Measurements from ENCODE around the gene P2RY8.
"Not testable (repeated sequence)": the region's sequence is repeated elsewhere in the genome, so short reads cannot be mapped to it uniquely, and the experiment has no call there.

The P2RY8 gene

DNA sequence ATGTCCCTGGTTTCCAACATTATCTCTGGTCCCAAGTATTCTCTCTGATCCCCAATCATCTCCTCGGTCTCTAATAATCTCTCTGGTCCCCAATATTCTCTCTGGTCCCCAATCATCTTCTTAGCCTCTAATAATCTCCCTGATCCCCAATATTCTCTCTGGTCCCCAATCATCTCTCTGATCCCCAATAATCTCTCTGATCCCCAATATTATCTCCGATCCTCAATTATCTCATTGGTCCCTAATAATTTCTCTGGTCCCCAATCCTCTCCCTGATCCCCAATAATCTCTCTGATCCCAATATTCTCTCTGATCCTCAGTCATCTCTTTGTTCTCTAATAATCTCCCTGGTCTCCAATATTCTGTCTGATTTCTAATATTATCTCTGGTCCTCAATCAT is 16.6 kb downstream of the P2RY8 start:
- DNase-seq (ENCODE audit: low read depth): no peak

DNA sequence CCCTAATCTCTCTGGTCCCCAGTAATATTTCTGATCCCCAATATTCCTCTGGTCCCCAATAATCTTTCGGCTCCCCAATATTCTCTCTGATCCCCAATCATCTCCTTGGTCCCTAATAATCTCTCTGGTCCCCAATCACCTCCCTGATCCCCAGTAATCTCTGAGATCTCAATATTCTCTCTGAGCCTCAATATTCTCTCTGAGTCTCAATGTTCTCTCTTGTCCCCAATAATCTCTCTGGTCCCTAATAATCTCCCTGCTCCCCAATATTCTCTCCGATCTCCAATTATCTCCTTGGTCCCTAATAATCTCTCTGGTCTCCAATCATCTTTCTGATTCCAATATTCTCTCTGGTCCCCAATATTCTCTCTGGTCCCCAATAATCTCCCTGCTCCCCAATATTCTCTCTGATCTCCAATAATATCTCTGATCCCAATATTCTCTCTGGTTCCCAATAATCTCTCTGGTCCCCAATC is 17.9 kb downstream of the P2RY8 start:
- no peak for DNase-seq (ENCODE audit: low read depth)

DNA sequence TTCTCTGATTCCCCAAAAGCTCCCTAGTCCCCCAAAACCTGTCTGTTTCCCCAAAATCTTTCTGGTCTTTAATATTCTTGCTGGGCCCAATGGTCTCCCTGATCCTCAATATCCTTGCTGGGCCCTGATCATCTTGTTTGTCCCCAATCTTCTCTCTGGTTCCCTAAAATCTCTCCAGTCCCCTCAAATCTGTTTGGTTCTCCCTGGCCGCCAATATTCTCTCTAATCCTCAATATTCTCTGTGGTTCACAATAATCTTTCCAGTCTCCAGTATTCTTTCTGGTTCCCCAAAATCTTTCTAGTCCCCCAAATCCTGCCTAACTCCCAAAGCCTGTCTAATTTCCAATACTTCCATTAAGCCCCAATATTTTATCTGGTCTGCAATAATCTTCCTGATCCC is 18.5 kb downstream of the P2RY8 start:
- DNase-seq (ENCODE audit: low read depth): no peak

DNA sequence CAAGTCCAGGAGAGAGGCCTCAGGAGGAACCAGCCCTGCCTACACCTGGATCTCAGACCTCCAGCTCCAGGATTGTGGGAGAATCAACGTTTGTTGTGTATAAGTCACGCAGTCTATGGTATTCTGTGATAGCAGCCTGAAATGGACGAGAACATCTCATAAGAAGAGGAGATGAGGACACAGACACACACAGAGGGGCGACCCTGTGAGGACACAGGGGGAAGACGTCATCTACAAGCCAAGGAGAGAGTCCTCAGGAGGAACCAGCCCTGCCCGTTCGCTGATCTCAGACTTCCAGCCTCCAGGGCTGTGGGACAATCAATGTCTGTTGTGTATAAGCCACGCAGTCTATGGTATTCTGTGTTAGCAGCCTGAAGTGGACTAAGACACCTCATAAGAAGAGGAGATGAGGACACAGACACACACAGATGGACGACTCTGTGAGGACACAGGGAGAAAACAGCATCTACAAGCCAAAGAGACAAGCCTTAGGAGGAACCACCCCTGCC is 20.3 kb downstream of the P2RY8 start:
- DNase-seq (ENCODE audit: low read depth): no peak

DNA sequence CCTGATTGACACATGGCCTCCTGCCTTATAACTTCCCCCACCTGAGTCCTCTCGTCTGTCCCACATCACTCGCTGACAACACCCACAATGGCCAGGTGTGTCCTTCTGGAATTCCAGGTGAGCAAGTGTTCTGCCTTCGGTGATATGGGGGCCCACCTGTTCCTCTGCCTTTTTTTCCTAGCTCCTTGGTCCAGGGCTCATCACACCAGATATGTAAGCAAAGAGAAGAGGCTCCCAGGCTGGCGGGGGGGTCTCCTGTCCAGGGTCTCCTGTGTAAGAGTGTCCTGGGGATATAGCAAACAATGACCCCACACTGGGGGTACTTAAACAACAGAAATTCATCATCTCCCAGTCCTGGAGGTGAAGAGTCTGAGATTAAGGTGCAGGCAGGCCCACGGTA is 25.2 kb downstream of the P2RY8 start:
- DNase-seq (ENCODE audit: low read depth): no peak

DNA sequence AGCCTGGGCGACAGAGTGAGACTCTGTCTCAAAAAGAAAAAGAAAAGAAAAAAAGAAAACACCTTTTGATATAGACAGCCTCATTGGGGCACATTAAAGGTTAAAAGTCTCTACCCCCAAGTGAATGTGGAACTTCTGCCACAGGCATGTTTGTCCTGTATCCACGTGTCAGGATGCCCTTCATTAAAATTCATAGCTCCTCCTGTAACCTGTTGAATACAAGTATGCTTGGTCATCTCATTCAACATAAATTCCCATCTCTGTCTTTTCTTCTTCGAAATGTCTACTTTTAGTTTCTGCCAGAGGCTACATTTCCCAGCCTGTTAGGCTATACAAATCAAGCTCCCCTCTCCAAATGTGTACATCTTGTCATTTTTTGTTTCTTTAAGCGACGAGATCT is 25.8 kb downstream of the P2RY8 start:
- DNase-seq (ENCODE audit: low read depth): no peak

DNA sequence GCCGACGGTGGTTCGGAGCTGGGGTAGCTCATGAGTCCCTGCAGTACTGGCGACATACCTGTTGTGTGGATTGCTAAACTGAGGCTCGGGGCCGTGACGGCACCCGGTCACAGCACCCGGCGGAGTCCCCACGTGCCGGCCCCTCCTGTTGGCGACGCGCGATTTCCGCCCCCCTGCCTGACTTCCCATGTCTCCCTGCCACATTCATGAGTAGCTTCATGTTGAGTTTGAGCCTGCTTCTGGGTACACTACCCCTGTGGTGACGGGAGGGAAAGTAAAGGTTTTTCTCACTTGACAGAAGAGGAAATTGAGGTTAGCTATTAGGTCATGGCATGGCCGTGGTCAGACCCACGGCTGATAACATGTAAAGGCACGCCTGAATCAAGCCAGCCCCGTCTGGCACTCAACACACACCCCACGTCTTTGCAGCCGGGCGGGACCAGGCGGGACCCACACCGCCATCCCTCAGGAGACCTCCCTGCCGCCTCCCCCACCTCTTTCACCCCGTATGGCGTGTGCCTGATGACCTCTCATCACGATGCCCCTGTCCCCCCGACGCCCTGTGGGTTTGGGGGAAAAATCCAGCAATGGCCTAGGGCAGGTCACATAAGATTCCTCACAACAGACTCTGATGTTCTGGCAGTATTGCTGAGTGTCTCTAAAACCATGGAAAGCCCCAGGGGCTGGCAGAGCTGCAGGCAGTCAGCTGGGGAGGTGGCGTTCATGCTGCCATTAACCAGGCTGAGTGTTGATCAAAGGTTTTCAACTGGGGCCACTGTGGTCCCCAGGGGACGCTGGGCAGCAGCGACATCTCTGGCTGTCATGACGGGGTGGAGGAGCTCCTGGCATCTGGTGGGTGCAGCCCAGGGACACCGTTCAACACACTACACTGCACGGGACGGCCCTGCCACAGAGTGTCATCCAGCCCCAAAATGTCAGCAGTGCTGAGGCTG is 29.2 kb downstream of the P2RY8 start:
- no peak for DNase-seq (ENCODE audit: low read depth)

DNA sequence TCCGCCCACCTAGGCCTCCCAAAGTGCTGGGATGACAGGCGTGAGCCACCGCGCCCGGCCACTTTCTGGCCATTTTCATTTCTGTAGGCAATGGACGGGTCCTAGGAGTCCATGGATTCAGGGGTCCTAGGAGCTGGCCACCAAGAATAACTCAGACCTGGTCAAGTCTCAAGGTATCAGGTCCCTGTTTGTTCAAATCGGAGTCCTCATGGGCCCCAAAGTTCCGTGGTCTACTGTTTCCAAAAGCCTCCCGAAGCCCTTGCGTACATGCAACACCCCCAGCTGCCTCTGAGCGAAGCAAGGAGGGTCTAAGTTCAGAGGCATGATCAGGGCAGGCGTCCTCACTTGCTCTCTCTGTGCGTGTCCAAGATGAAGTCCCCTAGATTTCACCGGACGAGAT is 30.1 kb downstream of the P2RY8 start:
- DNase-seq (ENCODE audit: low read depth): no peak

DNA sequence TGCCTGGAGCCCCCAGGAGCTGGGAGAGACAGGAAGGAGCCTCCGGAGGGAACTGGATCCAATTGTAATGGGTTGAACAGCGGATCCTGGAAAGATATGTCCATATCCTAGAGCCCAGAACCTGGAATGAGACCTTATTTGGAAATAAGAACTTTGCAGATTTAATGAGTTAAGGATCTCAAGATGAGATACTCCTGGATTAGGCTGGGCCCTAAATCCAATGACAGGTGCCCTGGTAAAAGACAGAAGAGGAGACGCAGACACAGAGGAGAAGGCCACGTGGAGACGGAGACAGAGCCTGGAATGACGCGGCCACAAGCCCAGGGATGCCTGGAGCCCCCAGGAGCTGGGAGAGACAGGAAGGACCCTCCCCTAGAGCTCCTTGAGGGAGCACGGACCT is 34.1 kb downstream of the P2RY8 start:
- DNase-seq (ENCODE audit: low read depth): no peak

DNA sequence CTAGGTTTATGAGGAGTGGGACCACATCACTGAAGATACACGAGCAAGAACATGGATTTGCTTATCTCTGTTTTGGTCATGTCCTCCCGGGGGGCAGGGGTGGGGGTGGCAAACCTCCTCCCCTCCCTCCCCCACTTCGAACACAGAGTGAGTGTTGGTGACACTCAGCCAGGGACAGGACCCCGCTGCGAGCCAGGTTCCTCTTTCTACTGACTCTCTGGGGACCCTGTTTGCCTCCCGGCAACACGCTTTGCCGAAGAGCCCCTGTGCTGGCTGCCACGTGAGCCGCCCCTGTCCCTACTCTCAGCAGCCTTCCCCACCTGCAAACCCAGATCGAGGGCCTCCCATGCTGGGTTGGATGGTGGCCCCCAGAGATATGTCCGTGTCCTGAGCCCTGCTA is 34.7 kb downstream of the P2RY8 start:
- no peak for DNase-seq (ENCODE audit: low read depth)

DNA sequence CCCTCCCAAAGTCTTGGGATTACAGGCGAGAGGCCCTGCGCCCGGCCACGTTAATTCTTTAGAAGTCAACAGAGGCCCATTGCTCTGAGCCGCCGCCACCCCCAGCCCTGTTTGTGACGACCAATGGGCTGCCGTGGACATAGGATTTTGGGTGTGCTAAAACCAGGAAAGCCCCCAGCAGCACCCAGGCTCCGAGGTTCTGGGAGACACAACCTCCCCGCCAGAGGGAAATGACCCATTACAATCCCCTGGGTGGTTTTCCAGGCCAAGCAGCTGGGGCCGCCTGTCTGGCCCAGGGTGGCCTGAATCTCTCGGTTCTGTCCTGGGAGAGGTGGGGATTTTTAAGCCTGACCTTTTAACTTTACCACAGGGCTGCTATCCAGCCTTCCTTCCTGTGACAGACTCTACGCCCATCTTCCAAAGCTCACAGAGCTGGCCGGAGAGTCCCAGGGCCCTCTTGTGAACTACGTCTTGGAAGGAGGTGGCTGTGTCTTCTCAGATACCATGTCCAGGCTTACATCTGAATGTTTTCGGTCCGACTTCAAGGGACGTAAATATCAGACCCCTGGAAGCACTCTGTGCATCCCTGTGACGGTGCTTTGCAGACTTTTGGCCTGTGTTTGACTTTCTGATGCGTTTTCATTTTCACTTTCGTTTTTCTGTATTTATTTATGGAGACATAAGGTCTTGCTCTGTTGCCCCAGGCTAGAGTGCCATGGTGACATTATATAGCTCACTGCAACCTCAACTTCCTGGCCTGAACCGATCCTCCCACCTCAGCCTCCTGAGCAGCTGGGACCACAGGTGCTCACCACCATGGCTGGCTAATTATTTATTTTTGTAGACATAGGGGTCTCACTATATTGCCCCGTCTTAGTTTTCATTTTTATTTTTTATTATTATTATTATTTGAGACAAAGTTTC is 36.0 kb downstream of the P2RY8 start:
- DNase-seq (ENCODE audit: low read depth): no peak

DNA sequence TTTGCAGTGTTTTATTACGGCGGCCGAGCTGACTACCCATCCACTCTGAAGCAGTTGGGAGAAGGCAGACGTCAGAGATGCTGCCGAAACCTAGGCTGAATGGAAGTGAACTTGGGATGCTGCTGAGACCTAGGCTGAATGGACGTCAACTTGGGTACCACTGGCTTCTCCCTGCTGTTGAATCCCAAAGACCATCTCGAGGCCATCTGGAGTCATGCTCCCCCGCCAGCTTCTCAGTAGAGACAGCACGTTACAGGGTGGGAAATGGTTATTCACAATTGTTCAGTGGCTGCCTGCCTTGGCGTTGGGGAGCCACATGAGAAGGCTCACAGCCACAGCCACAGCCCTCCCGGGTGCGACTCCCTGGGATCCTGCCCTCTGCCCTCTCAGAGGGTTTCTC is 40.9 kb downstream of the P2RY8 start:
- DNase-seq (ENCODE audit: low read depth): no peak

DNA sequence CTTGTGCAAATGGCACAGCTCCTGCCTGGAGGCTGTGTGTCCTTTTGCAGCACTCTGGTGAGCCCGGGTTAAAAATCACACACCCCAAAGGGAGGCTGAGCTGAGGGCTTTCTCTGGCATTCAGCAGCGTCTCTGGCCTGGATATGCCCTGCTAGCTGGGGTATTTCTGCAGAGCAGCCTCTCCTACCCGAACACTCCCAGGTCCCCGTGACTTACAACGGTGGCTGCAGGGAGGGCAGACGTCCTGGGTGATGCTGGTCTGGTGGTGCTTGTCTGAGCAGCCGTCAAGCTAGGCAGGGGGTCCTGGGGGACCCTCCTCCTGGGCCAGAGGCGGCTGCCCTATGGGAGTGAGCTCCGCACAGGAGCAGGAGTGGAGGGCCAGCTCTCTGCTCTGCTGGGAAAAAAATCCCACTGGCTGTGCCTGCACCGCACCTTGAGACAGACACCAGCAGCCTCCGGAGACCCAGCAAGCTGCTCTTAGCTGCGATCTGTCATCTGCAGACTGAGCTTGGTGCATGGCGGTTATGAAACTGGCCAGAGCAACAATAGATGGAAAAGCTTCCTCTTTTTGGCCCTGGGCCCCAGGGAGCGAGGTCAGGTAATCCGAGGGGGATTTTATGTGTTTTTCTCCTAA is 43.0 kb downstream of the P2RY8 start:
- no peak for DNase-seq (ENCODE audit: low read depth)

DNA sequence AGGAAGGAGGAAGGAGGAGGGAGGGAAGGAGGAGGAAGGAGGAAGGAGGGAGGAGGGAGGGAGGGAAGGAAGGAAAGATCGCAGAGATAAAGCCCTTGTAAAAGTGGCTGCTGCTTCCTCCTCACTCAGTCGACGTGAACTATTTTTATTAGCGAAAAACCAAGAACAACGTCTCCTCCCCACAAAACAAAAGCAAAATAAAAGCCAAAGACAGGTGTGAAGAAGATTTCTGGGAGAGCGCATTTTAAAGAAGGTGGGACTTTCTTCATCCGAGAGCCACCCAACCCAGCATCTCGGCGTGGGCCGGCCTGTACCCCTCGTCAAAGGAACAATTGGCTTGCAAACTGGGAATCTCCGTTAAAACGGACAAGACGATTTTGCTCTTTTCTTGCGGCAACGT is 43.6 kb downstream of the P2RY8 start:
- DNase-seq (ENCODE audit: low read depth): no peak

DNA sequence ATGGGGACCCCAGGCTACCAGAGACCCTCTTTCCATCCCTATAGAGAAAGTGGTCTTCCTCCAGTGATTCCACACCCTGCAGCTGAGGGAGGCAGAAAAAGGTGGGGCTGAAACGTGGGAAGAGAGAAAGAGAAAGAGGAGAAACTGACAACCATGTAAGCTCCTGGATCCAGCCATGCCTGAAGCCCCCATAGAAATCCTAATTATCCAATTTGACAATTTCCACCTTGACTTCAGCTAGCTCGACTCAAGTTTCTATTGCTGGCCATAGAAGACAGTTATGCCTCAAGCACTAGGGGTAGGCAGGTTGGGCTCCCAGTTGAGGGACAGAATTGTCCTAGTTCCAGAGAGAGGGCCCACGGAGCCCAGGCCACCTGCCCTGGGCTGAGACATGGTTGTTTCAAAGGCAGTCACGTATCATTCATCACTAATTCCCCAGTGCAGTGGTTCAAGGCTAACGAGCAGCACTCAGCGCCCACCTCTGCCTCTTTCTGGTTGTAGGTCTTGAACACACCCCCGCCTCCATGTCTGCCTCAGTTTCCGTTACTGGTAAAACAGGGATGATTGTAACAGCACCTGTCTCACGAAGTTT is 44.5 kb downstream of the P2RY8 start:
- no peak for DNase-seq (ENCODE audit: low read depth)

DNA sequence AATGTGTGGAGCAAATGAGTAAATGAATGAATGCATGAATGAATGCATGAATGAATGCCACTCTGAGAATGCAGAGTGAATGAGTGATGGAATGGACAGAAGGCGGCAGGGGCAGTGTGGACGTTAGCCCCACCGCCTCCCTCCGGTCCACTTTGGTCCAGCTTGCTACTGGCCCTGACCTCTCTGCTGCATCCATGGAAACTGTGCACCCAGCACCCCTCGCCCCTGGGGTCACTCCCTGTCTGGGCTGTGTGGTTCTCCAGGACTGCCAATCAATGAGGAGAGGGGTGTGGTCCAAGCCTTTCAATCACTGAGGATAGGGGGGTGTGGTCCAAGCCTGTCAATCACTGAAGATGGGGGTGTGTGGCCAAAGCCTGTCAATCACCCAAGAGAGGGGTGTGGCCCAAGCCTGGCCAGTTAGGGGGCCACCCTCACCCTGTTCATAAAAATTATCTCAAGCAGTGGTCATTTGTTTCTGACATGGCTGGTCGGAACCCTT is 45.1 kb downstream of the P2RY8 start:
- DNase-seq (ENCODE audit: low read depth): no peak

DNA sequence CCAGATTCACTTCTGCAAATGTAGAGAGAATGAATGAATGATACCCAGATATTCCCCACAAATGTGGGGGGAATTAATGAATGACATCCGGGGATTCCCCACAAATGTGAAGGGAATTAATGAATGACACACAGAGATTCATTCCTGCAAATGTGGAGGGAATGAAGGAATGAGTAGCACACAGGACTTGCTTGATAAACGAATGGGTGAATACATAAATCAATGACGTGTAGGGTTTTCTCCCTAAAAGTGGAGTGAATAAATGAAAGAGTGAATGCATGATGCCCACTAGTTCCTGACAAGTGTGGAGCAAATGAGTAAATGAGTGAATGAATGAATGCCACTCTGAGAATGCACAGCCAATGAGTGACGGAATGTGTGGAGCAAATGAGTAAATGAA is 45.7 kb downstream of the P2RY8 start:
- not testable (repeated sequence) for DNase-seq (ENCODE audit: low read depth)

DNA sequence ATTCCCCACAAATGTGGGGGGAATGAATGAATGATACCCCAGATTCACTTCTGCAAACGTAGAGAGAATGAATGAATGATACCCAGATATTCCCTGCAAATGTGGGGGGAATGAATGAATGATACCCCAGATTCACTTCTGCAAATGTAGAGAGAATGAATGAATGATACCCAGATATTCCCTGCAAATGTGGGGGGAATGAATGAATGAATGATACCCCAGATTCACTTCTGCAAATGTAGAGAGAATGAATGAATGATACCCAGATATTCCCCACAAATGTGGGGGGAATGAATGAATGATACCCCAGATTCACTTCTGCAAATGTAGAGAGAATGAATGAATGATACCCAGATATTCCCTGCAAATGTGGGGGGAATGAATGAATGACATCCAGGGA is 46.3 kb downstream of the P2RY8 start:
- not testable (repeated sequence) for DNase-seq (ENCODE audit: low read depth)

DNA sequence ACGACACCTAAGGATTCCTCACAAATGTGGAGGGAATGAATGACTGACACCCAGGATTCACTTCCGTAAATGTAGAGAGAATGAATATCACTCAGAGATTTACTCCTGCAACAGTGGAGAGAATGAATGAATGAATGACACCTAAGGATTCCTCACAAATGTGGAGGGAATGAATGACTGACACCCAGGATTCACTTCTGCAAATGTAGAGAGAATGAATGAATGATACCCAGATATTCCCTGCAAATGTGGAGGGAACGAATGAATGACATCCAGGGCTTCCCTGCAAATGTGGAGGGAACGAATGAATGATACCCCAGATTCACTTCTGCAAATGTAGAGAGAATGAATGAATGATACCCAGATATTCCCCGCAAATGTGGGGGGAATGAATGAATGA is 47.6 kb downstream of the P2RY8 start:
- not testable (repeated sequence) for DNase-seq (ENCODE audit: low read depth)

DNA sequence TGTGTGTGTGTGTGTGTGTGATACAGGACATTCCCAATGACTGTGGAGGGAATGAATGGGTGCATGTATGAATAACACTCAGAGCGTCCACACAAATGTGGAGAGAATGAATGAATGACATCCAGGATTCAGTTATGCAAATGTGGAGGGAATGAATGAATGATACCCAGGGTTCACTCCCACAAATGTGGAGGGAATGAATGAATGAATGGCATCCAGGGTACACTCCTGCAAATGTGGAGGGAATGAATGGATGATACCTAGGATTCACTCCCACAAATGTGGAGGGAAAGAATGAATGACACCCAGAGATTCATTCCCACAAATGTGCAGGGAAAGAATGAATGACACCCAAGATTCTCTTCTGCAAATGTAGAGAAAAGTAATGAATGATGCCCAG is 48.2 kb downstream of the P2RY8 start:
- no peak for DNase-seq (ENCODE audit: low read depth)

DNA sequence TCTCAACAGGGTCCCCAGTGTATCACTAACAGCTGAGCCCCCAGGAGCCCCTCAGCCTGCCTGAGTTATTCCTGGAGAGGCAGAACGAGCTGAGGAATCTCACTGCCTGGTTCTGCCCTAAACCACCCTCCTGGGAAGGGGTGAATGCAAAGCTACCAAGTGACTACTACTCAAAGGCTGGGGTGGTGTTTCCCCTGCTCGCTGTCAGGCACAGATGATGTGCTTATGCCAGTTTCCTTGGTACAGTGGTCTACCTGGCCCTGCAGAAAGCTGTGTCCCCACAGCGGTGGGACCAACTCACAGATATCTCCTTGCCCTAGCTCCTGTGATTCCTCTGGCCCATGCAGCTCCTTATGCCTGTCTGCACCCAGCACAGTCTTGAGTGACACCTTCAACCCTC is 48.8 kb downstream of the P2RY8 start:
- DNase-seq (ENCODE audit: low read depth): no peak

DNA sequence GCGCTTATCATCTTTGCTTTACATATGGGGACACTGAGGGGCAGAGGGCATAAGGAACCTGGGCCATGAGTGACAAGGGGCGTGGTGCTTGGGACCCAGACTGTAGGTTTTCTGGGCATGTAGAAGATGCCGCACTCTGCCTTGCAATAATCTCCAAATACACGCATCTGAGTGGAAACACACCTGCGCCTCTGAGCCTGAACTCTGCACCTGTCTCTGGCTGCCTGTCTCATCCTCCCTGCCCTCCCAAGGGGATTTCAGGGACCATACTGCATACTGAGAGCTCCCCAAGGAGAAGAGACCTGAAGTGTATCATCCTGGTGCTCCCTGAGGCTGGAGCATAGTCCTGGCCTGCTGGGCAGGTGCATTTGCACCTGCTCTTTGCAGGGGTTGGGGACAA is 49.6 kb downstream of the P2RY8 start:
- DNase-seq (ENCODE audit: low read depth): no peak
